GM12865 (cell line): ENCODE data around the gene CRISP2.
"Not testable (repeated sequence)": the region's sequence is repeated elsewhere in the genome, so short reads cannot be mapped to it uniquely, and the experiment has no call there.

Experiments used
- DNase-seq: peaks from one replicate; pipeline ENCODE4 v3.0.0; 2010; ENCODE audit warnings: low read depth
- H3K4me3 ChIP-seq: 2 replicates; pipeline ENCODE4 v1.5.1; 2011; ENCODE audit warnings: mild to moderate bottlenecking, low read depth, low read length, control low read depth
- TF ChIP-seq, protein P1 (sequence below): IDR thresholded peaks from 2 replicates; pipeline ENCODE4 v1.5.1; 2011; ENCODE audit warnings: low read length, control low read depth, low read depth, inconsistent platforms; ENCODE audit not compliant: insufficient read depth; ENCODE audit errors: missing control alignments

Gene CRISP2

DNA sequence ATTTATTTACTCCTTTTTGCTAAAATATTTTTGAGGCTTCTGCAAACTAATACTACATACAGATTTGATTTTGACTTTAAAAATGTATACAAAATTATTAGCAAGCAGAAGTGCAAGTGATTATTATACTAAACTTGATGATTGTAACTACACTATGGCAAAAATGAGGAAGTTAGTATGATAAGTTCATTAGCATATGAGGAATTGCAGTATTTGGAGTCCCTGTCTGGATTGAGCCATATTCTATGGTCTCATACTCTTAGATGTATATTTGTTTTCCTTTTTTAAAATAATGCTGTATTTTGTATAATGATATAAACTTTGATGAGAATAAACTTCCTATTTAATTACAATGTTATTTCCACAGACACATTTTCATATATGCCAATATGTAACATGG lies 16.9 kb upstream of the CRISP2 start:
- TF ChIP-seq, protein P1, sequence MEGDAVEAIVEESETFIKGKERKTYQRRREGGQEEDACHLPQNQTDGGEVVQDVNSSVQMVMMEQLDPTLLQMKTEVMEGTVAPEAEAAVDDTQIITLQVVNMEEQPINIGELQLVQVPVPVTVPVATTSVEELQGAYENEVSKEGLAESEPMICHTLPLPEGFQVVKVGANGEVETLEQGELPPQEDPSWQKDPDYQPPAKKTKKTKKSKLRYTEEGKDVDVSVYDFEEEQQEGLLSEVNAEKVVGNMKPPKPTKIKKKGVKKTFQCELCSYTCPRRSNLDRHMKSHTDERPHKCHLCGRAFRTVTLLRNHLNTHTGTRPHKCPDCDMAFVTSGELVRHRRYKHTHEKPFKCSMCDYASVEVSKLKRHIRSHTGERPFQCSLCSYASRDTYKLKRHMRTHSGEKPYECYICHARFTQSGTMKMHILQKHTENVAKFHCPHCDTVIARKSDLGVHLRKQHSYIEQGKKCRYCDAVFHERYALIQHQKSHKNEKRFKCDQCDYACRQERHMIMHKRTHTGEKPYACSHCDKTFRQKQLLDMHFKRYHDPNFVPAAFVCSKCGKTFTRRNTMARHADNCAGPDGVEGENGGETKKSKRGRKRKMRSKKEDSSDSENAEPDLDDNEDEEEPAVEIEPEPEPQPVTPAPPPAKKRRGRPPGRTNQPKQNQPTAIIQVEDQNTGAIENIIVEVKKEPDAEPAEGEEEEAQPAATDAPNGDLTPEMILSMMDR = no peak
- DNase-seq = no peak
- H3K4me3 ChIP-seq = no peak overlapping the region

DNA sequence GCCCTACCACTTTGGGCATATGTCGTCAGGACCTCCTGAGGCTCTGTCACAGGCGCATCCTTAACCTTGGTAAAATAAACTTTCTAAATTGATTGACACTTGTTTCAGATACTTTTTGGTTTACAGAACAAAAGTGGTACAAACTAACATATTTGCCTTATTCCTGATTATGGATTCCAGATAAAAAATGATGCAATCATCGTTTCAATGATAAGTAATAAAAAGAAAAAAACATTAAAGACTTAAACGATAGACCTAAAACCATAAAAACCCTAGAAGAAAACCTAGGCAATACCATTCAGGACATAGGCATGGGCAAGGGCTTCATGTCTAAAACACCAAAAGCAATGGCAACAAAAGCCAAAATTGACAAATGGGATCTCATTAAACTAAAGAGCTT lies 10.6 kb upstream of the CRISP2 start:
- not testable (repeated sequence) for H3K4me3 ChIP-seq, DNase-seq

DNA sequence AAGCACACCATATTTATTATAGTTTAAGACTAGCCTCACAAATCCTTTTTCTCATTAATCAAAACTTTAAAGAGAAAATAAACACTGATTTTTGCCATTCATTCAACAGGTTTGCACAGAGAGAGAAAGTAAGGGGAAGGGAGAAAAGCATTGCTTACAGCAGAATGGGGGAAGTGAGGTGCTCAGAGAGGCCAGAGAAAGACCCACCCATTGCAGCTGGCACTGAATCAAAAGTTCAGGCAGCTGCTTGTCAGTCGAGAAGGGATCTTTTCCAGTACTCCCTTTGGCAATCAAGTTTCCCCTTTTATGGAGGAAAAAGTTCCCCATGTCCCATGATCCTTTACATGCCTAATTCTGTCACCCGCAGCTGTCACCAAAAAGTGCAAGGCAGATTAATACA lies 8.0 kb upstream of the CRISP2 start:
- TF ChIP-seq, protein P1 = no peak
- no peak for DNase-seq
- no peak overlapping the region for H3K4me3 ChIP-seq

- DNase-seq = no peak
- TF ChIP-seq, protein P1 = no peak
- no peak overlapping the region for H3K4me3 ChIP-seq
These were observed 7.0 kb upstream of the CRISP2 start for GRCh38 chr6:49720372-49720771.

DNA sequence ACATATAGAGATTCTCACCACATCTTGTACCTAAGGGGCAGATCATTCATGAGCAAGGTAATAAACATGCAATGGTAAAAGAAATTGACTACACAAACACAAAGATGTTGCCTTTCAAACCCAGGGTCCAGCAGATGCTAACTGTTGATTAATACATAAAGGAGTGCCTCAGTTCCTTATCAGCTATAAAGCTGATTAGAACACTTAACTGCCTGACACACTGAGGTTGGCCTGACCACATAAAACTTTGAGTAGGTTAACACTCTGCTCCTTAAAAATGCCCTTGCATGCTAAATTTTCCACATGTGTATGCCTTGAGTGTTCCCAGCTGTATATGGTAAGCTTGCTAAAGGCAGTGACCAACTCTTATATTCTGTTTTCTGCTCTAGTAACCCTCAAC lies 14.9 kb downstream of the CRISP2 start:
- DNase-seq = no peak

GRCh38 chr6:49693512-49693911 lies 19.8 kb downstream of the CRISP2 start:
- H3K4me3 ChIP-seq = no peak overlapping the region
- TF ChIP-seq, protein P1 = no peak
- DNase-seq = no peak

More for the DNA sequence above, 14.9 kb downstream of the CRISP2 start:
- TF ChIP-seq, protein P1 = no peak
- no peak overlapping the region for H3K4me3 ChIP-seq

- no peak for DNase-seq
- TF ChIP-seq, protein P1 = no peak
- no peak overlapping the region for H3K4me3 ChIP-seq
These were observed 20.8 kb downstream of the CRISP2 start for GRCh38 chr6:49692534-49692933.

GRCh38 chr6:49676671-49677281 lies 36.6 kb downstream of the CRISP2 start:
- TF ChIP-seq, protein P1 = no peak
- no peak overlapping the region for H3K4me3 ChIP-seq
- no peak for DNase-seq
